ENCODE measurements around the gene EIF4E3. TPM values are rescaled to one million over a fixed set of nuclear protein-coding genes. Genes with fewer than 3 reads are reported as not detected.

The EIF4E3 gene
- polyA plus RNA-seq, 1 of the 3 experiments (the other 2 are of a cell fraction), result 0.67 TPM

DNA sequence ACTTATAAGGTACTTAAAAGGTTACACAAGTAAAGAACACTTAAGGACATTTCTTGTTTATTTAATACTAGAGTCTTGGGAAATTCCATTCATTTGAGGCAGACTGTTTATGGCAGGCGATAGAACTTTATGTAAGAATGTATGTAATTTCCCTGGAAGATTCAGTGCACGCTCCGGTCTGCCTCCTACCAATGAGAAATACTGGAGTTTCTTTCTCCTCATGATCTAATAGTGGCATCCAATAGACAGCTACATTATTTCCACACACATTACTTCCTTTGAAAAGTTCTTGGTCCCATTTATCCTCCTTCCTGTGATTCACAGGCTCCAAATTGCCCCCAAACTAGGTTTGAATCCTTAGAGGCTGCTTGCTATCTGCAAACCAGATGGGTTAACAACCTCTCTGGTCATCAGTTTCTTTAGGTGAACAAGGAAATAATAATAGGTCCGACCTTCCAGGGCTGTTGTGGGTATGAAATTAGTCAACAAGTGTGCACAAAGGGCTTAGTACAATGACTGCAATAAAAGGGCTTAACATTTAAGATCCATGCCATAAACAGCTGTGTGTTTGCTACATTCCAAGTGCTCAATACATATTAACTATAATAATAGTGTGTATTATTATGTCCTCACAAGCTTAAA lies 30.7 kb downstream of the EIF4E3 start:
- 74% methylated on average over 4 of the region's 4 CpGs for WGBS (ENCODE audit: low lambda C conversion rate)
- no peak for TF ChIP-seq GABPA (IDR thresholded peaks at IDR 0.05; ENCODE audit: low read depth)
- TF ChIP-seq, protein P1, sequence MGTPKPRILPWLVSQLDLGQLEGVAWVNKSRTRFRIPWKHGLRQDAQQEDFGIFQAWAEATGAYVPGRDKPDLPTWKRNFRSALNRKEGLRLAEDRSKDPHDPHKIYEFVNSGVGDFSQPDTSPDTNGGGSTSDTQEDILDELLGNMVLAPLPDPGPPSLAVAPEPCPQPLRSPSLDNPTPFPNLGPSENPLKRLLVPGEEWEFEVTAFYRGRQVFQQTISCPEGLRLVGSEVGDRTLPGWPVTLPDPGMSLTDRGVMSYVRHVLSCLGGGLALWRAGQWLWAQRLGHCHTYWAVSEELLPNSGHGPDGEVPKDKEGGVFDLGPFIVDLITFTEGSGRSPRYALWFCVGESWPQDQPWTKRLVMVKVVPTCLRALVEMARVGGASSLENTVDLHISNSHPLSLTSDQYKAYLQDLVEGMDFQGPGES (IDR thresholded peaks at IDR 0.05; ENCODE audit: low read depth, low read length), result no peak
- no peak for TF ChIP-seq FOXJ3 (CRISPR knock-in tag; IDR thresholded peaks at IDR 0.05)
- TF ChIP-seq RCOR1 (IDR thresholded peaks at IDR 0.05; ENCODE audit: low read length), result no peak
- TF ChIP-seq ELF1 (IDR thresholded peaks at IDR 0.05), result no peak
- TF ChIP-seq, protein P2, sequence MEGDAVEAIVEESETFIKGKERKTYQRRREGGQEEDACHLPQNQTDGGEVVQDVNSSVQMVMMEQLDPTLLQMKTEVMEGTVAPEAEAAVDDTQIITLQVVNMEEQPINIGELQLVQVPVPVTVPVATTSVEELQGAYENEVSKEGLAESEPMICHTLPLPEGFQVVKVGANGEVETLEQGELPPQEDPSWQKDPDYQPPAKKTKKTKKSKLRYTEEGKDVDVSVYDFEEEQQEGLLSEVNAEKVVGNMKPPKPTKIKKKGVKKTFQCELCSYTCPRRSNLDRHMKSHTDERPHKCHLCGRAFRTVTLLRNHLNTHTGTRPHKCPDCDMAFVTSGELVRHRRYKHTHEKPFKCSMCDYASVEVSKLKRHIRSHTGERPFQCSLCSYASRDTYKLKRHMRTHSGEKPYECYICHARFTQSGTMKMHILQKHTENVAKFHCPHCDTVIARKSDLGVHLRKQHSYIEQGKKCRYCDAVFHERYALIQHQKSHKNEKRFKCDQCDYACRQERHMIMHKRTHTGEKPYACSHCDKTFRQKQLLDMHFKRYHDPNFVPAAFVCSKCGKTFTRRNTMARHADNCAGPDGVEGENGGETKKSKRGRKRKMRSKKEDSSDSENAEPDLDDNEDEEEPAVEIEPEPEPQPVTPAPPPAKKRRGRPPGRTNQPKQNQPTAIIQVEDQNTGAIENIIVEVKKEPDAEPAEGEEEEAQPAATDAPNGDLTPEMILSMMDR (IDR thresholded peaks at IDR 0.05), result no peak
- TF ChIP-seq YY1 (IDR thresholded peaks at IDR 0.05; ENCODE audit: low read depth), result no peak
- no peak for TF ChIP-seq POLR2AphosphoS5 (IDR thresholded peaks at IDR 0.05; ENCODE audit: low read depth, low read length)
- TF ChIP-seq MEF2A (IDR thresholded peaks at IDR 0.05; ENCODE audit: borderline replicate concordance, low read depth), result no peak
- TF ChIP-seq, protein P3, sequence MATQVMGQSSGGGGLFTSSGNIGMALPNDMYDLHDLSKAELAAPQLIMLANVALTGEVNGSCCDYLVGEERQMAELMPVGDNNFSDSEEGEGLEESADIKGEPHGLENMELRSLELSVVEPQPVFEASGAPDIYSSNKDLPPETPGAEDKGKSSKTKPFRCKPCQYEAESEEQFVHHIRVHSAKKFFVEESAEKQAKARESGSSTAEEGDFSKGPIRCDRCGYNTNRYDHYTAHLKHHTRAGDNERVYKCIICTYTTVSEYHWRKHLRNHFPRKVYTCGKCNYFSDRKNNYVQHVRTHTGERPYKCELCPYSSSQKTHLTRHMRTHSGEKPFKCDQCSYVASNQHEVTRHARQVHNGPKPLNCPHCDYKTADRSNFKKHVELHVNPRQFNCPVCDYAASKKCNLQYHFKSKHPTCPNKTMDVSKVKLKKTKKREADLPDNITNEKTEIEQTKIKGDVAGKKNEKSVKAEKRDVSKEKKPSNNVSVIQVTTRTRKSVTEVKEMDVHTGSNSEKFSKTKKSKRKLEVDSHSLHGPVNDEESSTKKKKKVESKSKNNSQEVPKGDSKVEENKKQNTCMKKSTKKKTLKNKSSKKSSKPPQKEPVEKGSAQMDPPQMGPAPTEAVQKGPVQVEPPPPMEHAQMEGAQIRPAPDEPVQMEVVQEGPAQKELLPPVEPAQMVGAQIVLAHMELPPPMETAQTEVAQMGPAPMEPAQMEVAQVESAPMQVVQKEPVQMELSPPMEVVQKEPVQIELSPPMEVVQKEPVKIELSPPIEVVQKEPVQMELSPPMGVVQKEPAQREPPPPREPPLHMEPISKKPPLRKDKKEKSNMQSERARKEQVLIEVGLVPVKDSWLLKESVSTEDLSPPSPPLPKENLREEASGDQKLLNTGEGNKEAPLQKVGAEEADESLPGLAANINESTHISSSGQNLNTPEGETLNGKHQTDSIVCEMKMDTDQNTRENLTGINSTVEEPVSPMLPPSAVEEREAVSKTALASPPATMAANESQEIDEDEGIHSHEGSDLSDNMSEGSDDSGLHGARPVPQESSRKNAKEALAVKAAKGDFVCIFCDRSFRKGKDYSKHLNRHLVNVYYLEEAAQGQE (IDR thresholded peaks at IDR 0.05; ENCODE audit: low read depth, low read length), result no peak
- TF ChIP-seq NRF1 (IDR thresholded peaks at IDR 0.05; ENCODE audit: low read depth, low read length), result no peak
- TF ChIP-seq EZH2phosphoT487 (IDR thresholded peaks at IDR 0.05; ENCODE audit: borderline replicate concordance, low read depth), result no peak
- TF ChIP-seq, protein P4, sequence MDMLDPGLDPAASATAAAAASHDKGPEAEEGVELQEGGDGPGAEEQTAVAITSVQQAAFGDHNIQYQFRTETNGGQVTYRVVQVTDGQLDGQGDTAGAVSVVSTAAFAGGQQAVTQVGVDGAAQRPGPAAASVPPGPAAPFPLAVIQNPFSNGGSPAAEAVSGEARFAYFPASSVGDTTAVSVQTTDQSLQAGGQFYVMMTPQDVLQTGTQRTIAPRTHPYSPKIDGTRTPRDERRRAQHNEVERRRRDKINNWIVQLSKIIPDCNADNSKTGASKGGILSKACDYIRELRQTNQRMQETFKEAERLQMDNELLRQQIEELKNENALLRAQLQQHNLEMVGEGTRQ (IDR thresholded peaks at IDR 0.05; ENCODE audit: borderline replicate concordance, low read depth, low read length), result no peak
- no peak for TF ChIP-seq EP300 (IDR thresholded peaks at IDR 0.05; ENCODE audit: borderline replicate concordance in 1 of 2, low read depth in 1 of 2, low read length in 1 of 2)
- no peak overlapping the region for H3K9ac ChIP-seq
- H3K27ac ChIP-seq (ENCODE audit: low read depth in 2 of 2, low read length in 1 of 2), result 0 out of 4 replicates have a peak overlapping the region, but pooled peaks of 1 of the 2 experiments have one; percentile 6
- no peaks in the 10 kb centered on the region for H3F3A ChIP-seq (replicated peaks; ENCODE audit: insufficient read depth)
- ChIA-PET POLR2A (no interaction called here), CTCF (interaction anchor here (1.1 to 3.3 kb wide), 2 partner anchors 17 to 30 kb away, joined by 4 to 15 read pairs; partner anchors contain the start of gene EIF4E3)
- no peaks in the 10 kb centered on the region for H4K20me1 ChIP-seq (ENCODE audit: insufficient read depth)
- no peak overlapping the region for H3K4me2 ChIP-seq
- H3K4me3 ChIP-seq (ENCODE audit: low read depth in 2 of 2, low read length in 1 of 2), result no peak overlapping the region
- peaks cover 0 to 2% of the 10 kb centered on the region in 2 experiments; a peak in 3 of 4 replicates for H3K4me1 ChIP-seq (ENCODE audit: control insufficient read depth in 1 of 2, insufficient read depth in 2 of 2, low read depth in 1 of 2, low read length in 1 of 2)
- peak overlapping the region; percentile 27 for H2AFZ ChIP-seq (ENCODE audit: low read depth)
- no peaks in the 10 kb centered on the region for H3K9me3 ChIP-seq
- H3K36me3 ChIP-seq (replicated peaks in 1 of 2; ENCODE audit: control insufficient read depth in 1 of 2, insufficient read depth in 2 of 2, low read length in 1 of 2), result no peaks in the 10 kb centered on the region
- no peak for DNase-seq
- H3K9me2 ChIP-seq, result no peaks in the 10 kb centered on the region
- H3K79me2 ChIP-seq (ENCODE audit: insufficient read depth), result no peaks in the 10 kb centered on the region
- H3K27me3 ChIP-seq (ENCODE audit: insufficient read depth), result no peaks in the 10 kb centered on the region

Measured in SK-N-SH (cell line).